Lower leg skin (tissue), 4 donors: Measurements from ENCODE around the gene EFR3B. TPM values are rescaled to one million over a fixed set of nuclear protein-coding genes. Genes with fewer than 3 reads are reported as not detected.
A peak's percentile ranks its signal among the peaks of the same experiment; 100 is the strongest.

Experiments
- DNase-seq, 2 donors: peaks; one replicate each; pipeline ENCODE4 v3.0.0-alpha.2; 2019; ENCODE audit warnings: low spot score in 2 of 2
- H3K4me3 ChIP-seq: fragments of 200-600 bp; sonication (generic); 2 replicates; pipeline ENCODE4 v1.5.1; 2017; ENCODE audit warnings: mild to moderate bottlenecking, low read depth; ENCODE audit not compliant: poor library complexity, severe bottlenecking
- CTCF ChIP-seq, 3 donors: fragments of 450-650 bp; IDR thresholded peaks; one replicate each; pipeline ENCODE4 v1.5.1; 2016; ENCODE audit warnings: antibody characterized with exemption in 3 of 3, mild to moderate bottlenecking in 3 of 3, moderate library complexity in 2 of 3
- POLR2A ChIP-seq, 2 donors: fragments of 450-650 bp; IDR thresholded peaks; one replicate each; pipeline ENCODE4 v1.6.1; 2016 to 2017; ENCODE audit warnings: antibody characterized with exemption in 2 of 2, mild to moderate bottlenecking in 1 of 2, moderate library complexity in 1 of 2
- WGBS, 2 donors: methylation state at CpG; one replicate each; pipeline ENCODE4 v1.1.5; 2018; 5-methylcytosine and 5-hydroxymethylcytosine counted together
- intact Hi-C: fragments of 100-400 bp; cut with DNase I; formaldehyde crosslinking; loops from one replicate; pipeline ENCODE4 v1.15.0; 2023; ENCODE audit warnings: low total_unique reads
- total RNA-seq, 4 donors: library from RNA; depleted of rRNA; stranded (reverse); fragments of >200 nt; gene quantifications; one replicate each; pipeline ENCODE4 v1.1.0, GENCODE V29; 2016

The EFR3B gene
- total RNA-seq, 4 donors from 2014 or later, result 0.42 to 1.8 (median 1.5) TPM; not detected in 1

DNA sequence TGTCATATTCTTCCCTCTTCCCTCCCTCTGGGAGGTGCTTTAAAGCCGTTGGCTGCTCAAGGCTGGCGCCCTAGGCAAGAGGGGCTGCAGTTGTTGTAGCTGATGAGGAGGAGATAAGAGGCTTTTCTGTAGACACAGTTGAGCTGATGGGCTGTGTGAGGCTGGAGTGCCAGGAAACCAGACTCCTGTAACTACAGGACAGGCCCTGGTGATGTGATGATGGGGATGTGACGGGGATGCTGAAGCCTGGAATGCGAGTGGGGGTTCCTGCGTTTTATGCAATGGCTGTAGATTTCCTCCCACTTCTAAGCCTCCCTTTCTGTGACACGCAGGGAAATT, 5.7 kb upstream of the EFR3B start:
- WGBS, 2 donors, result 75 to 87% methylated on average over 6 of the region's 6 CpGs
- no peak for TF ChIP-seq CTCF (IDR thresholded peaks at IDR 0.05)
- TF ChIP-seq POLR2A (IDR thresholded peaks at IDR 0.05), result no peak

GRCh38 chr2:25039126-25039525, 2.8 kb upstream of the EFR3B start:
- TF ChIP-seq CTCF (IDR thresholded peaks at IDR 0.05) (no peak), POLR2A (IDR thresholded peaks at IDR 0.05) (no peak)
- 63 to 72% methylated on average over 4 of the region's 4 CpGs for WGBS, 2 donors
- DNase-seq, result no peak
- intact Hi-C loops, result no loop called here
- H3K4me3 ChIP-seq, result no peak overlapping the region

More for the DNA sequence above, 5.7 kb upstream of the EFR3B start:
- intact Hi-C loops, result no loop called here
- H3K4me3 ChIP-seq, result no peak overlapping the region
- no peak for DNase-seq

- intact Hi-C loops, result no loop called here
- TF ChIP-seq CTCF (IDR thresholded peaks at IDR 0.05) (no peak), POLR2A (IDR thresholded peaks at IDR 0.05) (no peak)
- H3K4me3 ChIP-seq, result no peak overlapping the region
- 2 to 3% methylated on average over 23 to 26 of the region's 28 CpGs for WGBS, 2 donors
- peak in 1 of 2 donors; percentile 28 for DNase-seq
Observed at GRCh38 chr2:25041307-25041927, 459 bp upstream of the EFR3B start.

GRCh38 chr2:25042321-25043240, 705 bp downstream of the EFR3B start:
- intact Hi-C loops, result no loop called here
- DNase-seq, result peak in 1 of 2 donors; percentile 87
- WGBS, 2 donors, result 1% methylated on average over 52 to 63 of the region's 76 CpGs
- no peak for TF ChIP-seq CTCF (IDR thresholded peaks at IDR 0.05)
- TF ChIP-seq POLR2A (IDR thresholded peaks at IDR 0.05), result no peak
- peak overlapping the region; percentile 46 for H3K4me3 ChIP-seq

- 20 to 29% methylated on average over 8 of the region's 8 CpGs for WGBS, 2 donors
- TF ChIP-seq POLR2A (IDR thresholded peaks at IDR 0.05), result no peak
- TF ChIP-seq CTCF (IDR thresholded peaks at IDR 0.05), result no peak
- intact Hi-C loops, result no loop called here
- no peak for DNase-seq
- no peak overlapping the region for H3K4me3 ChIP-seq
Observed at GRCh38 chr2:25043241-25043867, 1.5 kb downstream of the EFR3B start.
